GM19238 (cell line): Measurements from ENCODE around the gene ZFP64.
A peak's percentile ranks its signal among the peaks of the same experiment; 100 is the strongest.
"Not testable (repeated sequence)": the region's sequence is repeated elsewhere in the genome, so short reads cannot be mapped to it uniquely, and the experiment has no call there.

Experiments used
- DNase-seq: peaks from one replicate; pipeline ENCODE4 v3.0.0; 2011; ENCODE audit warnings: low spot score; ENCODE audit not compliant: insufficient read length

ZFP64 gene

GRCh38 chr20:52191132-52191915 is at the start of gene ZFP64:
Gene ZFP64, minus strand, starts transcription at chr20:52191779. Its CDS starts 143 bp downstream, at chr20:52191636.
- DNase-seq: peak; percentile 77

GRCh38 chr20:52240802-52241201 is 49.2 kb upstream of the ZFP64 start:
- no peak for DNase-seq

DNA sequence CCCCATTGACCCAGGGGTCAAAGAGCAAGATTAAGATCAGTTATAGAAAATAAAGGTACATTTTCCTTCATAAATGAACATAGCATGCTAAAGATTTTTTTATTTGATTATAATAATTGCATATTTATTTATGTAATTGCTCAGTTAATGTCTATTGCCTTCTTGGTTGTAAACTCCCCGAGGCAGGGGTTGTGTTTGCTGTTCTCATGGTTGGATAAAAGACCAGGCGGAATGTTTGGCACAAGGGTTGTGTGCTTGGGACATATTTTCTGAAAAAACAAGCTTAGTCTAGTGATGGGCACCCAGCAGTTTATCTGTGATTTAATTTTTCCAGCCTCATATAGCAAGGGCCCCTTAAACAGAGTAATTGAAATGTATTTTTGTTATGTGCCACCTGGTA is 47.5 kb upstream of the ZFP64 start:
- no peak for DNase-seq

GRCh38 chr20:52236292-52236691 is 44.7 kb upstream of the ZFP64 start:
- DNase-seq: no peak

DNA sequence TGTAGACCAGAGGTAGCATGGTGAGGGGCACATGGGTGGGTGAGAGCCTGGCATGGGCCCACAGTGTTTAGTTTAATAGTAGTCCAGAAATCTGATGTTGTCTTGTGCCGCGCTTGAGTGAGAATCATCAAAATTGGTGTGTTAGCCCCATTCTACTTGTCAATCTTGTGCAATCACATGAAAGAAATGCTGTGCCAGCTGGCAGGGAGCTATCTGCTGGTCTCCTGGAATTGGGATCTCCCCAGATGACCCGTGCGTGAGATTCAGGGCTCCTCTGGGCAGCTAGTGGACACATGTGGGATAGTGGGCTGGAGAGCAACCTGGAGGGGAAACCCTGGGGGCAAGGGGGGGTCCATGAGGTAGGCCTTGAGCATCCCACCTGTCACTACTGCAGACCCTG is 43.5 kb upstream of the ZFP64 start:
- no peak for DNase-seq

GRCh38 chr20:52234302-52235045 is 42.9 kb upstream of the ZFP64 start:
- DNase-seq: no peak

DNA sequence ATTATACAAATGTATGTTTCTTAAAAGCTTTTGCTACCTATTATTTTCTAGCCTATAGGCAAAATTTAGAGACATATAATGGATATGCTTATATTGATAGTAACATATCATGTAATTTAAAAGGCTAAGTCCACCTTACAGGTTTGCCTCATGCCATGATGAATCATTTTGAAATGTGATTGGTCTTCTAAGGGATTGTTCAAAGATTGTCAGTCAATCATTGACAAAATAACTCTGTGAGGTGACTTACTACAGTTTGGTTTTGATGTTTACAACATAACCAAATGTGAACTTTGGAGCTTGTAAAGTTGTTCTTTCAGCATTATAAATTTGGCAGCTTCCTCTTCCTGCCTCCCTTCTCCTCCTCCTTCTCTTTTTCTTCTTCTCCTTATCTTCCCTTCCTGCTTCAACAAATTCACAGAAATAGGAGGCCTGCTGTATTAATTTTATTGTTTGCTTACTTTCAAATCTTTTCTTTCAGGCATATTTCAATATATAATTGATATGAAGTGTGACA is 39.7 kb upstream of the ZFP64 start:
- DNase-seq: no peak

GRCh38 chr20:52230409-52230808 is 38.8 kb upstream of the ZFP64 start:
- no peak for DNase-seq

DNA sequence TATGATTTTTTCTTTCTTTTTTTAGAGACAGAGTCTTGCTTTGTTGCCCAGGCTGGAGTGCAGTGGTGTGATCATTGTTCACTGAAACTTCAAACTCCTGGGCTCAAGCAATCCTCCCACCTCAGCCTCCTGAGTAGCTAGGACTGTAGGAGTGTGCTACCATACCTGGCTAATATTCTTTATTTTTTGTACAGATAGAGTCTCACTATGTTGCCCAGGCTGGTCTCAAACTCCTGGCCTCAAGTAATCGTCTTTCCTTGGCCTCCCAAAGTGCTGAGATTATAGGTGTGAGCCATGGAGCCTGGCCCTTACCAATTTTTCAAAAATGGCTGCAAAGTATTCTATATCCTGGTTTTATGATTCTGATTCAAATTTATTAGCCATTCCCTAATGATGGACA is 37.8 kb upstream of the ZFP64 start:
- DNase-seq: not testable (repeated sequence)

DNA sequence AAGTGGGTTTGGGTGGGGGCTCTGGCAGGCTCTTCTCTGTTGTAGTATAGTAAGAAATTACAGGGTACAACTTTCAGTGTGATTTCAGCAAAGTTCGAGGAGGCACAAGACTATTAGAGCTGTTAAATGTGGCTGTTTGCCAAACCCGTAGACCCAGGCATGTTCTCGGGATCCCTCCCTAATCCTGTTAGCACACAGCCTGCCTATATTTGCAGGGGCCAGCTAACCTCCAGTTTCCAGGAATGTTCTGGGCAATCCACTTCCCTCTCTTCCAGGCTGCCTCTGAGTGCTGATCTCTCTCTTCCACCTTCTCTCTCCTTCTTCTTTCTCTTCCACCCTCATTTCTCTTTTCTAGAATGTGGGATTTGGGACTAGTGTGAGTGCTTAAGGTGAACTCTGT is 34.8 kb upstream of the ZFP64 start:
- DNase-seq: no peak

DNA sequence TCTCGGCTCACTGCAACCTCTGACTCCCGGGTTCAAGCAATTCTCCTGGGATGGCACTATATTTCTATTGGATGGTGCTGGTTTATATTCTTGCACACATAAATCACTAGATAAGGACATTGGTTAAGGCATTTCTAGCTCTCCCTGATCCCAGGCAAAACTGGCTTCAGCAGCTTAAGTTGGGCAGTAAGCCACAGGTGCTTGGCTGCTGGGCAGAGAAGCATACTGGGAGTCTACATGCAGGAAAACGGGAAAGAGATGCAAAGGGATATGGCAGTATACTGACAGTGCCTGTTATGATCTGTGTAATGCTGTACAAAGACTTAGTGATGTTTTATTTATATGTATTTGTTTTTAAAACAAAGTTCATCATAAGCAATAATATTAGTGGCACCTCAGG is 33.3 kb upstream of the ZFP64 start:
- no peak for DNase-seq

DNA sequence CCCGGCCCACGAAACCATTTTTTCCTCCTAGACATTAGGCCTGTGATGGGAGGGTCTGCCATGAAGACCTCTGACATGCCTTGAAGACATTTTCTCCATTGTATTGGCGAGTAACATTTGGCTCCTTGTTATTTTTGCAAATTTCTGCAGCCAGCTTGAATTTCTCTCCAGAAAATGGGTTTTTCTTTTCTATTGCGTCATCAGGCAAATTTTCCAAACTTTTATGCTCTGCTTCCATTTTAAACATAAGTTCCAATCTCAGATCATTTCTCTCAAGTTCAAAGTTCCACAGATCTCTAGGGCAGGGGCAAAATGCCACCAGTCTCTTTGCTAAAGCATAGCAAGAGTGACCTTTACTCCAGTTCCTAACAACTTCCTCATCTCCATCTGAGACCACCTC is 29.8 kb upstream of the ZFP64 start:
- not testable (repeated sequence) for DNase-seq

GRCh38 chr20:52220891-52221290 is 29.3 kb upstream of the ZFP64 start:
- DNase-seq: not testable (repeated sequence)

DNA sequence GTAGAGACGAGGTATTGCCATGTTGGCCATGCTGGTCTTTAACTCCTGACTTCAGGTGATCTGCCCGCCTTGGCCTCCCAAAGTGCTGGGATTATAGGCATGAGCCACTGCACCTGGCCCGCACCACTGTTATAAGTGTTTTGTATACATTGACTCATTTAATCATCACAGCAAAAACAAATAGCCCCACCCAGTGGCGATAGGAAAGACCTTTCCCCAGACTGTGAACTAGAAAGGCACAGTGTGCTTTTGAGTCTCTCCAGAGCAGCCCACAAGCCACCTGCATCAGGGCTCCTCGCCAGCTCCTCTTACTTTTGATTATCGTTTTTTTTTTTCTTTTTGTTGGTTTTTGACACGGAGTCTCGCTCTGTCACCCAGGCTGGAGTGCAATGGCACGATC is 27.9 kb upstream of the ZFP64 start:
- no peak for DNase-seq

- no peak for DNase-seq
Measured at GRCh38 chr20:52217689-52218395, 26.3 kb upstream of the ZFP64 start.

GRCh38 chr20:52213995-52214394 is 22.4 kb upstream of the ZFP64 start:
- no peak for DNase-seq

- DNase-seq: no peak
Measured at GRCh38 chr20:52212943-52213342, 21.4 kb upstream of the ZFP64 start.

GRCh38 chr20:52210037-52210990 is 18.7 kb upstream of the ZFP64 start:
- DNase-seq: no peak

- no peak for DNase-seq
Measured at GRCh38 chr20:52209154-52209571, 17.6 kb upstream of the ZFP64 start.

DNA sequence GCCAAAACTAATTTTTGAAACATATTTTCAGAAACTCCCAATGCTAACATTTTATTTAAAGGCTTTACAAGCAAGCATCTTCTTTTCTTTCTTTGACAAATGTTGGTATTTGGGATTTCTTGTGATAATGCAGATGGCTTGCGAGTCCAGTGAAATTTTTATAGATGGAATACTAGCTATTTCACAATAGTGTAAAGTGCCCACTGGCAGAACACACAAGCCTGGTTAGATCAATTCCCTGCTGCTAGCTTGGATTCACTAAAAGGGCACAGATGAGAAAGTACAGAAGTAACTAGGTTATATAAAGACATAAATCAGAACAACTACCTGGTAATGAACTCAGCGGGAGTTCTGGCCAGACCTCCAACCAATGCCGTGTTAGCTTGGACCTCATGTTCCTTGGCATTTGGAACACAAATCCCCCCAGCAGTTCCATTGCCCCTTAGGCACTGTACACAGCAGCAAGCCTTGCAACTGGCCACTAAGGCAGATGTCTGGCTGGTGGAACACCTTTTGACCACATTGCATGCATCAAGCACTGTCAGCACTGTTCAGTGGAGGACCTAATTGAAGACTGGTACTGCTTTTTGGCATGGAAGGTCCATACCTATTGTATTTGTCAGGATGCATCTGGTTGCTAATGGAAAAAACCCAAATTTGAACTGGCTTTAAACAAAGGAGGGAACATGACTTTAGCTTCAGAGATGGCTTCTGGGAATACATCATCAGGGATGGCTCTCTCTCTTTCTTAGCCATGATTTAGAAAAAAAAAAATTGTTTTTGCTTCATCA is 15.6 kb upstream of the ZFP64 start:
- no peak for DNase-seq
